K562 treated with DMSO at 1 percent for 24 hours (cell line): ENCODE data around the gene SAFB2. TPM values are rescaled to one million over a fixed set of nuclear protein-coding genes. Genes with fewer than 3 reads are reported as not detected.

Experiments used
- total RNA-seq: library from RNA; unstranded; fragments of 300-600 nt; gene quantifications from 2 replicates; pipeline ENCODE4 v1.2.3, GENCODE V29; 2022; ENCODE audit warnings: low read depth; ENCODE audit not compliant: insufficient read depth

Gene SAFB2
- total RNA-seq: 50.3 and 58.2 TPM in 2 replicates

GRCh38 chr19:5622465-5623396 is at the start of gene SAFB2, which contains the start of gene SAFB:
Gene SAFB2, minus strand, starts transcription at chr19:5622776. Its CDS starts 61 bp downstream, at chr19:5622715.
Gene SAFB, plus strand, starts transcription at chr19:5623083. Its CDS starts 123 bp downstream, at chr19:5623206.

GRCh38 chr19:5567360-5567969 is 55.1 kb downstream of the SAFB2 start, which contains the start of gene TINCR:
Gene TINCR, minus strand, starts transcription at chr19:5567953.

Other genes starting within 250 kb of the SAFB2 start
- gene ZNRF4, start 167.4 kb downstream of the SAFB2 start, total RNA-seq: not detected in 2 replicates
- gene TINCR, start 54.8 kb downstream of the SAFB2 start, total RNA-seq: 0.42 and 0.93 TPM in 2 replicates
- 165 and 187 TPM in 2 replicates for gene SAFB, start 307 bp upstream of the SAFB2 start, total RNA-seq
- gene MICOS13, start 57.7 kb upstream of the SAFB2 start, total RNA-seq: 48.1 and 60.4 TPM in 2 replicates
- gene HSD11B1L, start 58.3 kb upstream of the SAFB2 start, total RNA-seq: 11.9 and 22.8 TPM in 2 replicates
- gene RPL36, start 67.5 kb upstream of the SAFB2 start, total RNA-seq: 1,403 and 1,536 TPM in 2 replicates
- 214 and 276 TPM in 2 replicates for gene LONP1, start 97.4 kb upstream of the SAFB2 start, total RNA-seq
- not detected in 2 replicates for gene CATSPERD, start 97.9 kb upstream of the SAFB2 start, total RNA-seq
- 2.2 and 2.6 TPM in 2 replicates for gene PRR22, start 162.0 kb upstream of the SAFB2 start, total RNA-seq
- gene DUS3L, start 168.4 kb upstream of the SAFB2 start, total RNA-seq: 53.8 and 55.5 TPM in 2 replicates
- gene NRTN, start 182.3 kb upstream of the SAFB2 start, total RNA-seq: 31.8 and 37.8 TPM in 2 replicates
- not detected in 2 replicates for gene FUT6, start 216.9 kb upstream of the SAFB2 start, total RNA-seq
- gene FUT3, start 228.7 kb upstream of the SAFB2 start, total RNA-seq: 0.93 and 1.3 TPM in 2 replicates
- gene FUT5, start 247.8 kb upstream of the SAFB2 start, total RNA-seq: 0.42 TPM in 1 of 2 replicates, not detected in the other